PFSK-1 (cell line): Measurements from ENCODE around the gene CSF1R.

Experiments used
- FOXP2 ChIP-seq: optimal IDR thresholded peaks from 2 replicates; pipeline ENCODE3; 2011; ENCODE audit warnings: borderline replicate concordance, control low read depth, inconsistent platforms; ENCODE audit not compliant: insufficient read depth; ENCODE audit errors: extremely low read length, extremely low read depth
- POLR2AphosphoS5 ChIP-seq: IDR thresholded peaks from 2 replicates; pipeline ENCODE4 v1.6.1; 2012; ENCODE audit warnings: low read depth, mild to moderate bottlenecking, control low read depth, low read length, moderate library complexity
- SIN3A ChIP-seq: IDR thresholded peaks from 2 replicates; pipeline ENCODE4 v1.6.1; 2012; ENCODE audit warnings: mild to moderate bottlenecking, low read length, moderate library complexity, borderline replicate concordance; ENCODE audit not compliant: insufficient read depth
- TAF1 ChIP-seq: IDR thresholded peaks from 2 replicates; pipeline ENCODE4 v1.6.1; 2012; ENCODE audit warnings: low read length, control low read depth, borderline replicate concordance; ENCODE audit not compliant: insufficient read depth
- TF ChIP-seq, protein P1 (sequence below), 2 experiments: IDR thresholded peaks; 2 replicates each; pipeline versions ENCODE4 v1.6.1 to v1.8.0; 2011 to 2012; ENCODE audit warnings: low read depth in 2 of 2, low read length in 2 of 2, control low read depth in 1 of 2, inconsistent platforms in 1 of 2, mild to moderate bottlenecking in 1 of 2, moderate library complexity in 1 of 2; ENCODE audit not compliant: insufficient read depth in 1 of 2

- TF ChIP-seq POLR2AphosphoS5 (no peak), FOXP2 (no peak), TAF1 (no peak), SIN3A (no peak)
- TF ChIP-seq, protein P1, sequence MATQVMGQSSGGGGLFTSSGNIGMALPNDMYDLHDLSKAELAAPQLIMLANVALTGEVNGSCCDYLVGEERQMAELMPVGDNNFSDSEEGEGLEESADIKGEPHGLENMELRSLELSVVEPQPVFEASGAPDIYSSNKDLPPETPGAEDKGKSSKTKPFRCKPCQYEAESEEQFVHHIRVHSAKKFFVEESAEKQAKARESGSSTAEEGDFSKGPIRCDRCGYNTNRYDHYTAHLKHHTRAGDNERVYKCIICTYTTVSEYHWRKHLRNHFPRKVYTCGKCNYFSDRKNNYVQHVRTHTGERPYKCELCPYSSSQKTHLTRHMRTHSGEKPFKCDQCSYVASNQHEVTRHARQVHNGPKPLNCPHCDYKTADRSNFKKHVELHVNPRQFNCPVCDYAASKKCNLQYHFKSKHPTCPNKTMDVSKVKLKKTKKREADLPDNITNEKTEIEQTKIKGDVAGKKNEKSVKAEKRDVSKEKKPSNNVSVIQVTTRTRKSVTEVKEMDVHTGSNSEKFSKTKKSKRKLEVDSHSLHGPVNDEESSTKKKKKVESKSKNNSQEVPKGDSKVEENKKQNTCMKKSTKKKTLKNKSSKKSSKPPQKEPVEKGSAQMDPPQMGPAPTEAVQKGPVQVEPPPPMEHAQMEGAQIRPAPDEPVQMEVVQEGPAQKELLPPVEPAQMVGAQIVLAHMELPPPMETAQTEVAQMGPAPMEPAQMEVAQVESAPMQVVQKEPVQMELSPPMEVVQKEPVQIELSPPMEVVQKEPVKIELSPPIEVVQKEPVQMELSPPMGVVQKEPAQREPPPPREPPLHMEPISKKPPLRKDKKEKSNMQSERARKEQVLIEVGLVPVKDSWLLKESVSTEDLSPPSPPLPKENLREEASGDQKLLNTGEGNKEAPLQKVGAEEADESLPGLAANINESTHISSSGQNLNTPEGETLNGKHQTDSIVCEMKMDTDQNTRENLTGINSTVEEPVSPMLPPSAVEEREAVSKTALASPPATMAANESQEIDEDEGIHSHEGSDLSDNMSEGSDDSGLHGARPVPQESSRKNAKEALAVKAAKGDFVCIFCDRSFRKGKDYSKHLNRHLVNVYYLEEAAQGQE (IDR thresholded peaks at IDR 0.05; ENCODE audit: insufficient read depth in 1 of 2, low read depth in 2 of 2, low read length in 2 of 2) = no peak
Observed at GRCh38 chr5:150067405-150067960, 18.9 kb downstream of the CSF1R start.
